Hematopoietic multipotent progenitor cell treated with erythropoietin and hydrocortisone succinate and interleukin-3 and kit ligand, for 15 days (in vitro differentiated cells): Measurements from ENCODE around the gene S1PR3.
A peak's percentile ranks its signal among the peaks of the same experiment; 100 is the strongest.

Experiments
- DNase-seq: peaks from one replicate; pipeline ENCODE4 v3.0.0-alpha.2; 2015; ENCODE audit warnings: low spot score

Gene S1PR3

GRCh38 chr9:89009546-89009840 lies 18.2 kb downstream of the S1PR3 start:
- DNase-seq: no peak

- no peak for DNase-seq
Measured at GRCh38 chr9:89010056-89010455, 18.8 kb downstream of the S1PR3 start.

DNA sequence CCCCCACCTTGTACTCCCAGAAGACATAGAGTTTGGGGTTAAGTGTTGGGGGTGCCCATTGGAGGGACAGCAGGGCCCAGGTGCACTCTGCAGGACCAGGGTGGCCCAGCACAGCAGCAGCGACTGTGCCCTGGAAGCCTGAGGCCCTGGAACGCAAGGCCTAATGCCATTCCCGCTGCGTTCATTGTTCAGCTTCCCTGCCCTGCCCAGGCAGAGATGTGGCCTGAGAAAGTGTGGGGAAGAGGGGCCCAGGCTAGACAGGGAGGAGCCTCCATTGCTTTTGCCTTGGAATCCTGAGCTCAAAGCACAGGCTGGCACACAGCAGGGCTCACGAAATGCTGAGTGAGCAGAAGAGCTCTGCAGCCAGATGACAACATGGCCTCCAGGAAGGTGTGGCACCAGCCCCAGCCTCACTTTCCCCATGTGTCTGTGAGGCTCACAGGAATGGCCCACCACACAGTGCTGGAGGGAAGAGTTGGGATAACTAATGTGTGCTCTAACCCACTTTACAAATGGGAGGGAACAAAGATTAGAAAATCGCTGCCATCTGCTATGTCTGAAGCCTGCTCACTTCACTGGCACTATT lies 19.4 kb downstream of the S1PR3 start:
- no peak for DNase-seq

DNA sequence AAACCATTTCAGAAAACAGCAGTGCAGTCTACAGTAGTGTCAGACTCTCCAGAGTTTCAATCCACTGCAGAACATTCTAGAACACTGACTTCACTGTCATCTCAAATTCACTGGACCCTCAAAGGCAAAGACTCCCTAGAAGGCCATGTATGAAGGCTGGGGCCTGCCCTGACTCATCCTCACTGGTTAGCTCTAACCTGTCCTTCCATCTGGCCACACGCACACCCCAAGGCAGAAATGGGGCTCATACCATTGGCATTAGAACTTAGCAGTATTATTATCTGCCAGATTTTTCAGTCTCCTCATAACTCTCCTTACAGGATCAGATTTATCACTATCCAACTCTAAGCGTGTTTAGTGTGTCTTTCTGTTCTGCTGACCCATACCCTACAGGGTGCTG lies 20.4 kb downstream of the S1PR3 start:
- no peak for DNase-seq

GRCh38 chr9:89012294-89013042 lies 21.2 kb downstream of the S1PR3 start:
- DNase-seq: no peak

- DNase-seq: no peak
Measured at GRCh38 chr9:89013660-89014059, 22.4 kb downstream of the S1PR3 start.

- no peak for DNase-seq
Measured at GRCh38 chr9:89014153-89014552, 22.9 kb downstream of the S1PR3 start.

DNA sequence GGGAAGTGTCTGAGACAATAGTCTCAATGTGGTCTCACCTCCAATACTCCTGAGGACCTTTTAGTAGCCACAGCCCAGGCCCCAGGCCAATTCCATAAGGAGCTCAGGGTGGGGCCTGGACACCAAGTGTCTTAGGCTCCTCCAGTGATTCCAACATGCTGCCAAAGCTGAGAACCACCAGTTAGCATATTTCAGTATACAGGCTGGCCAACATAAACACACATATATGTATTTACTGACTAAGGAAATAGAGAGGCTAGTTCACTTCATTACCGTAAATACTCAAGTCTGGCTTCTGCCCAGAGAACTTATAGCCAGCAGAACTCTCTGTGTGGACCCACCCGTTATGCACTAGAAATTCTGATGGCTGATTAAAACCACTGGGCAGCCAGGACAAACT lies 24.1 kb downstream of the S1PR3 start:
- DNase-seq: no peak

DNA sequence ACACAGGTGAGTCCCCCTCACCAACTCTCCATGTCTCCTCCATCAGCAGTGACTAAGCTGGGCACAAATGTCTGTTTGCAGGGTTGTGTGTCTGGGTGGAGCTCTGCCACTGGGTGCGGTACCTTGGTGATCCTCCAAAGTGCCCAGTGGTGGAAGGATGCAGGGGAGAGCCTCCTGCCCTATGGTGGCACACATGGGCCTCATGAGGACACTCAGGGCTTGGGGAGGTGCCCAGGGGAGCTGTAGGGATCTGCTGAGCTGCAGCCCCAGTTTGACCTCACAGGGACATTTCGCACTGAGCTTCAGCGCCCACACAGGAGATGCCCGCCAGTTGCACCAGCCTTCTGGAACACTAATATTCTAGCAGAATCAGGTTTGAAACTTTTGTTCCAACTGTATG lies 29.5 kb downstream of the S1PR3 start:
- DNase-seq: no peak

- no peak for DNase-seq
Measured at GRCh38 chr9:89021154-89021803, 30.0 kb downstream of the S1PR3 start.

GRCh38 chr9:89022001-89022759 lies 30.9 kb downstream of the S1PR3 start:
- DNase-seq: no peak

DNA sequence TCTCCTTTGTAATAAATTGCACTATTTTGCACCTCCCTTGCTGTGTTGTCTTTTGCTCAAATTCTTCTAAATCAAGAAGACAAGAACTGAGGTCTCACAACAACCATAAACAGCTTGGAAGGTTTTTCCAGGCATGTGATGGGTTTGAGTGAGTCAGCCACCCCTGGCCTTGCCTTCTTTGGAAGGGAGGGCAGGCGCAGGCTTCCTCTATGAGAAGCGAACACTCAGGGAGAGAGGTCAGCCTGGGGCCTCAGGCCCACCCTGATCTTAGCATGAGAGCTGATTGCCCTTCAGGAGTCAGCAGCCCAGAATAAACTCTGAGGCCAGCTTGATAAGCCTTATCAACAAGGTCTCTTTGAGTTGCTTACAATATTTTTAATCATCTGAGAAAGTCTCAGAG lies 31.6 kb downstream of the S1PR3 start:
- no peak for DNase-seq

DNA sequence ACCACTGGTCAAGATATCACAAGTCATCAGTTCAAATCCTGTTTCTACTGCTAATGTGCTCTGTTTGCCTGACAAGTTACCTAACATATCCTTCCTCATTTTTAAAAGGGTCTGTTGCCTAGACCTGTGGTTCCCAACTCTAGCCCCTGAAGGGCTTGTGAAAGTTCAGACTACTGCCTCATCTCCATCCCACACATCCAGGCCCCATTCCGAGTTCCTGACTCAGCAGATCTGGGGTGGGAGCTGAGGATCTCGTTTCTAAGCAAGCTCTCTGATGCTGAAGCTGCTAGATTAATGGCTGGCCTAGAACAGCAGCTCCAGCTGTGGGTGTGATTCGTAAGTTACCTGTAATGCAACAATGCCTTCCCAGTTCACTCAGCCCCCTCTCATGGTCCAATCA lies 32.5 kb downstream of the S1PR3 start:
- no peak for DNase-seq

- DNase-seq: no peak
Measured at GRCh38 chr9:89024727-89025126, 33.5 kb downstream of the S1PR3 start.

- DNase-seq: no peak
Measured at GRCh38 chr9:89025553-89025952, 34.3 kb downstream of the S1PR3 start.

DNA sequence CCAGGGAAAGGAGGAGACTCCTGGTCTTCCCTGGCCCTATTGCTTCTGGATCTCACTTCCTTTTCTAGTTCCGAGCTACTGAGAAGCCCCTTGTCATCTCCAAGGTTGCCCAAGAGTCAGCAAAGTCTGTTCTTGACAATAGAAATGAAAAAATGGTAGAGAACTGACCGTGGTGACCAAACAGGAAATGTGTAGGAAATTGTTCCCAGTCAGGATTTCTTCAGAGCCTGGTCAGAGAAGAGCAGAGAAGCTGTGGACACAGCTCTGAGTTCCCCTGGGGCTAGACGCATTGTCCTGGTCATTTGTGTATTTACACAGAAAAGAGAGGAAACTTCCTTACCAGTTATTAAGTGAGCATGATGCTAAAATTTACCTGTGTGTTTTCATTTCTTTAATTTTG lies 35.6 kb downstream of the S1PR3 start:
- no peak for DNase-seq

DNA sequence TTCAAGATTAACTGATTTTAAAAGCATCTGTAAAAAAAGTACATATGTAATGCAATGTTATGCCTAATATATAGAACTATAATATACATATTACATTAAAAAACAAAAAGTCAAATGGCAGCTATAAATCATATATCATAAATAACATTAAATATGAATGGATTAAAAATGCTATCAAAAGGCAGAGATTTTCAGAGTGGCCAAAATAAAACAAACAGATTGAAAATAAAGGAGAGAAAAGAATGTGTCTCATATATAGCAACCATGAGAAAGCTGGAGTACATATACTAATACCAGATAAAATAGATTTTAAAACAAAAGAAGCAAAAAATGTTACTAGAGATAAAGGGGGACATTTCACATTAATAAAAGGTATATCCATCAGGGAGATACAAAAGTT lies 38.5 kb downstream of the S1PR3 start:
- DNase-seq: no peak

GRCh38 chr9:89032173-89032572 lies 40.9 kb downstream of the S1PR3 start:
- DNase-seq: no peak

- no peak for DNase-seq
Measured at GRCh38 chr9:89032661-89033060, 41.4 kb downstream of the S1PR3 start.

GRCh38 chr9:89036383-89036782 lies 45.1 kb downstream of the S1PR3 start:
- DNase-seq: peak; percentile 15

DNA sequence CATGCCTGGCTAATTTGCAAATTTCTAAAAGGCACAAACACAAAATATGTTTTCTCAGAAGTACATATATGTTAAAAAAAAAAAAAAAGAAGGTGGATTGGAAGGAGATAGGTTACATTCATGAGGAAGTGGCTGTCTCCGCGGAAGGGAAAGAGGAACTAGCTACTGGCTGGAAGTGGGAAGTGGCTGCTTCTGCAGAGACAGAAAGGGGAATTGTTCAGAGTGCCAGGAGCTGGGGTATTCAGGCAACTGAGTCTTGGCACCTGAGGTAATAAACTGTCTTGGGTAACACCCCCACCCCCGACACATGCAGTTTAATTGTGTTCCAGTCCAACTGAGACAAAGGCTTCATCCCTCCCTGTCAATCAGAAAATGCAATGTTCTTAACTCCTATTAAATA lies 45.6 kb downstream of the S1PR3 start:
- no peak for DNase-seq

DNA sequence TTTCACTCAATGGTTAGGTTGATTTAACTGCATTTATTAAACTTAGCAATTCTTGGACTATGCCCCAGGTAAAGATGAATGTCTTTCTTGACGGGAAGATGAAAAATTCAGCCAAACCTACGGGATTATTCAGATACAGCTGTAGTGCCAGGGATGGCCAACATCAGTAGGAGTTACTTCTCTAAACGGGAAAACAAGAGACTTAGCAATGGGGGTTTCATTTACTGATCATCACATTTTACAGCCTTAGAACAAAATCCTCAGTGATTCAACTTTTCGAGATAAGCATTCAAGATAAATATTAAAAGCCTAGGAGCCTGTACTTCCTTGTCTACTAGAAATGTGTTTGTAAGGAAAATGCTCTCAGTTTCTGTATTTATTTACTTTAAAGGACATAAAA lies 46.1 kb downstream of the S1PR3 start:
- no peak for DNase-seq

DNA sequence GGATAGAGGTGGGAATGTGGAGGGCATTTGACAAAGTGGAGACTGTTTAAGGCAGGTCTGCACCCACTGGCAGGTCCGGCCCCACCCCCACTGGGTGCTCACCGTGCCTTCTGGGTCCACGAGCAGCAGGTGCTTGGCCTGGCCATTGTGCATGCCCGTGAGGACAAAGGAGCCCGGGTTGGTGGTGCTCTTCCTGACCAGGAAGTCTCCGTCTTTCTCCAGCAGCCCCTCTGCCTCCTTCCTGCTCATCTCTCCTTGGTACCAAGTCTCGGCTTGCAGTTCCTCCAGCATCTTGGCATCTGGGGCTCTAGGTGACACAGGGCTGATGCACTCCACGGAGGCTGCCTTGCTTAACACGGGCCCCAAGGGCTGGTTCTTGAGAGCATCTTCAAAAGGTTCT lies 46.6 kb downstream of the S1PR3 start:
- DNase-seq: no peak
